H54 (cell line): ENCODE data around the gene LAMB3.

ENCODE experiments used
- DNase-seq: peaks from one replicate; pipeline ENCODE4 v3.0.0; 2011; ENCODE audit warnings: low spot score, mixed read lengths; ENCODE audit not compliant: insufficient read length
- FAIRE-seq: peaks from 3 replicates; lab custom pipeline; 2011; peaks lifted over from hg19 to GRCh38; lab: Jason Lieb, UNC
- POLR2A ChIP-seq: IDR thresholded peaks from 2 replicates; pipeline ENCODE4 v1.6.1; 2011; ENCODE audit warnings: low read depth, mild to moderate bottlenecking, low read length

The LAMB3 gene

DNA sequence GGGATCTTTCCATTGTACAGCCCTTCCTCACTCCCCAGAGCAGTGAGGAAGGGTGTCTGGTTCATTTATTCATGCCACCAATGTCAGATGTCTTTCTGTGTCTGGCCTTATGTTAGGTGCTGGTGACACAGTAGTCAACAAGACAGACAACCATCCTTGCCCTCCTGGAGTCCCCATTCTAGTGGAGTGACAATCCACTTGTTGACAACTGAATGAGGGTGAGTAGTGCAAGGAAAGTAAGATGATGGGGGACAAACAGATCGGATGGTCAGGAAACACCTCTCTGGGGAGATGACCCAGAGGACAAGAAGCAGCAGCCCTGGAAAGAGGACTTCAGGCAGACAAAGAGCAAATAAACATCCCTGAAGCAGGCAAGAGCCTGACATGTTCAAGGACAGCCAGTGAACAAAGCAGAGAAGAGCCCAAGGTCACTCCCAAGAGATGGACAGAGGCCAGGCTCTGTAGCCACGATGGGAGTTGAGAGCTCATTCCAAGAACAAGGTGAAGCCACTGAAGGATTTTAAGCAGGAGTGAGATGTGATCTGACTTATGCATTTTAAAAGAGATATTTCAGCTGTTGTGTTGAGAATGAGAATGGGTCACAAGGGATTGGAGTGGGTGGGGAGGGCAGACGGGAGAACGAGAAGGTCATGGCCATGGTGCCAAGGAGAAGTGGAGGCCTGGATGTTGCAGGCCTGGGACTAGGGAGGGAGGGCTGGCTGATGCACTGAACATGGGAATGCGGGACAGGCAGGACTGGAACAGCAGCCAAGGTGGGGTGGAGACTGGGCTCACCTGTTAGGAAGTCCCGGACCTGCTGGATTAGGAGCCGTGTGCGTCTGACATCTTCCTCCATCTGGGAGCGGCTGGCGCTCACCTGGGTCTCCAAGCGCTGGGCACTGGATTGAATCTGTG is 30.2 kb downstream of the LAMB3 start:
- DNase-seq (no peak), FAIRE-seq (no peak)
- TF ChIP-seq POLR2A, result no peak

GRCh38 chr1:209621286-209621685 is 30.9 kb downstream of the LAMB3 start:
- DNase-seq (no peak), FAIRE-seq (no peak)
- no peak for TF ChIP-seq POLR2A

DNA sequence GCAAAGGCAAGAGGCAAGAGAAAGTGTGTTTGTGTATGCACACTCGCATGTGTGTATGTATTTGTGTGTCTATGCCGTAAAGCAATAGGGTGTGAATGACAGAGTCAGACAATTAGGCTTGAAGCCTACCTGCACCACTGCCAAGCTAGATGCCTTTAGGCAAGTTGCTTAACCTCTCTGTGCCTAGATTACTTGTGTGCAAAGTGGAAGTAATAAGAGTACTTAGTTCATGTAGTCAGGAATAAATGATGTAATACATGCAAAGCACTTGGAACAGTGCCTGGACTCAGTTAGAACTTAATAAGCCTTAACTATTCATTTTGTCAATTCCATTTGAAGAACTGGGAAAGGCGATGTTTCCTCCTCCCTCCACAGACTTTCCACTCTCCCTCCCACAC is 31.7 kb downstream of the LAMB3 start:
- no peak for TF ChIP-seq POLR2A
- FAIRE-seq (no peak), DNase-seq (no peak)

DNA sequence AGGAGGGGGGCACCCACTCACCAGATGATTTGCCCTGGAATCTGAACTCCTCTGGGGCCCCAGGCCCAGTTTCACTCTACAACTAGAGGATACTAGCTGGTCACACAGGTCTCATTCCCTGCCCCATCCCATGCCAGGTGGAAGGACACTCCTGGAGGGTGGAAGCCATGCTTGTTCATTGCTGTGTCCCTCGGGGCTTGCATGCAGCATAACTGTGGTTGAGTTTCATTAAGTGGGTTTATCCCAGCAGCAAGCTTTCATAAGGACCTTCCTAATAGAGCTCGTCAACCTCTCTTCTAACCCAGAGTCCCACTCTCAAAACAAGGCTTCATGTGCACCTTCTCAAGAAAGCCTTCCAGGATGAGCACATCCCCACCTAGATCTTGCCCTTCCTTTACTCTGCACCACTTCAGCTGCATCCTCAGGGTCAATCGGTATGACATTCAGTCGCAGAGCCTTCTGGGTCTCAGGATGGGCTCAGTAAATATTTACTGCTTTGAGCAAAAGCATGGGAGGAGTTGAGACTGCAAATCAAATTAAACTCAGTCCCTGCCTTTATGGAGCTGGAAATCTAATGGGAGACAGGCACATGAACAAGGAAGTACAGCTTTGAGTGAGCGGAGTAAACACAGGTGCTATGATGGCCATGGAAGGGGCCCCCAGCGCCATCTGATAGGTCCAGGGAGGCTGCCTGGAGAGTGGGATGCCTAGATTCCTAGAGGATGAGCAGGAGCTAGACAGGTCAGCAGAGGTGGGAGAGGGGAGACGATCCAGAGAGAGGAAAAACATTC is 32.3 kb downstream of the LAMB3 start:
- TF ChIP-seq POLR2A, result no peak
- no peak for DNase-seq
- no peak for FAIRE-seq

DNA sequence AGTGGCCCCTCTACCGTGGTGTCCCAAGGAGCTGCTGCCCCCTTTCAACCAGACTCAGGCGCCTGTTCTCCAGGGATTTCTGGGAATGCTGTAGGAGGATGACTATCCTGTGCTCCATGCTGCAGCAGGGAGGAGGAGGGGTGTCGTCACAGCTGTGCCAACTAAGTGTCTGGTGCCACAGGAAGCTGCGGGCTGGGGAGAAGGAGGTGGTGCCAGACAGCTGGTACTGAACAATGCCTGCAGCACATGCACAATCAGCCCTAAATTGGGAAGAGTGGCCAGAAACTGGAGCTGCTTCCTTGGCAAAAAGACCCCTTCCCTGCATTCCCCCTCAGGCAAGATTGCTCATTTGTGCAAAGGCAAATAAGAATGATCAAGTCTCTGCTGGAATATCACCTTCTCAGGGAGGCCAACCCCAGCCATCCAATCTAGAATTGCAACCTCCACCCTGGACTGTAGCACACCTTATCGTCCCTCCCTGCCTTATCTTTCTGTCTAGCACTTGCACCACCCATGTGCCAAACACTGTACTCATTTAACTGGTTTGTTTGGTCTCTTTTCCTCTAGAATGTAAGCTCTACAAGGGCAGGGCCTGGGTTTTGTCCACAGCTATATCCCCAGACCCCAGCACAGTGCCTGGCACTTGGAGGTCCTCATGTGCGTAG is 33.3 kb downstream of the LAMB3 start:
- no peak for DNase-seq
- no peak for TF ChIP-seq POLR2A
- FAIRE-seq, result no peak

DNA sequence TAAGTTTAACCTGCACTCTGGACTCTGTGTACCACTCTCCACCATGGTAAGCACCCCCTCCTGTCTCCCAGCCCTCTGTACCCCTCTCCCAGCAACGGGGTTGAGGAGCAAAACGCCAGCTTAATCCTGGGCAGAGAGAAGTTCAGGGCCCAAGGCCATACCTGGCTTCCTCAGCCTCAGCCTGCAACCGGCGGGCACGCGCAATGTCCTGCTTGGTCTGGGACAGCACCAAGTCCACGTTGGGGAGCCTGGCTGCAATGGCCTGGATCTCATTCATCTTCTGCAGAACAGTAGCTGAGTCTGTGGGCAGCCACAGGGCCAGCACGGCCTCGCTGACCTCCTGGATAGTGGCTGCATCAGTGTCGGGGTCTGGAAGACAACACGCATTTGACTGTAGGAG is 33.9 kb downstream of the LAMB3 start:
- TF ChIP-seq POLR2A, result no peak
- FAIRE-seq (no peak), DNase-seq (no peak)

DNA sequence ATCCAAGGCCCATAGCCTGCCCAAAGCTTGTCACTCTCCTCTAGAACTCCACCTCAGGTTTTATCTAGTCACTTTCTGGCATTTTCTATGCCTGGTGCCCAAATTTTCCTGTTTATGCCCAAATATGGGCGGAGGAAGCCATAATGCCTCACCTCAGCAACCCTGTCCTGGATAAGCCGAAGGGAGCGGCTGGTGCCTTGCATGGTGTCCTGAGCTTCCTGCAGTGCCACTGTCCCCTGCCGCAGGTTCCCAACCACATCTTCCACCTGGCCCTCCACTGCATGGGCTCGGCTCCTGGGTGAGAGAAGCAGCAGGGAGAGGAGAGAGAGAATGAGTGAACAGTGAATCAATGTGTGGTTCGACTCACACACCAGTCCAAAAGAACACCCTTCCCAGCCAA is 34.5 kb downstream of the LAMB3 start:
- FAIRE-seq, result no peak
- no peak for DNase-seq
- no peak for TF ChIP-seq POLR2A

- no peak for FAIRE-seq
- no peak for TF ChIP-seq POLR2A
- no peak for DNase-seq
These were observed 35.1 kb downstream of the LAMB3 start for GRCh38 chr1:209617047-209617673.

- FAIRE-seq (no peak), DNase-seq (no peak)
- no peak for TF ChIP-seq POLR2A
These were observed 35.7 kb downstream of the LAMB3 start for GRCh38 chr1:209616366-209617046.

DNA sequence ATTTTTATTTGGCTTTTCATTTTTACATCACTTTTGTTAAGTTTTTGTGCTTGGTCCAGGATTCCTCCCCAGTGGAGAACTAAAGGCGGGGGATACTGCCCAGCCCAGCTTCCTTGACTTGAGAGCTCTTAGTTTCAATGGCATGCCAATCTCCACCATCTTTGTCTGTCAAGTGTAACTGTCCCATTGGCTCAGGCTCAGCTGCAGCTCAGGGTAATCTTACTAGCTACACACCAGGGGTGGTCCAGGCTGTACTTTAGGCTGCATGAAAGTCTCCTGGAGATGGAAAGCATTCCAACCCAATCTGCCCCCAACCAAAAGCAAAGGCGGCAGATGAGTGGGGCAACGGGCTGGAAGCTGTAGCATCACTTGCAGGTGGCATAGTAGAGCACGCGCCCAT is 37.3 kb downstream of the LAMB3 start:
- FAIRE-seq, result no peak

DNA sequence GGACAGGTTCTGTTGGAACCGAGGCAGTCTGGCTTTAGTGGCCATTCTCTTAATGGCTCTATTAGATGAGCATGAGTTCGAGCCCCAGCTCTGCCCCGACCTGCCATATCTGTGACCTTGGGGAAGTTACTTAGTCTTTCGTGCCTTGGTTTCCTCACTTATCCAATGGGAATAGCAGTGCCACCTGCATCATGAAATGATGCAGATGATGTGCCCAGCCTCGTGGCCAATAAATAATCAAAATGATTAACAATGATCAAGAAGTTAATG is 38.1 kb downstream of the LAMB3 start:
- FAIRE-seq, result no peak
- no peak for DNase-seq
- TF ChIP-seq POLR2A, result no peak

More for the DNA sequence above, 37.3 kb downstream of the LAMB3 start:
- DNase-seq, result no peak
- TF ChIP-seq POLR2A, result no peak

- no peak for FAIRE-seq
- no peak for TF ChIP-seq POLR2A
These were observed 38.6 kb downstream of the LAMB3 start for GRCh38 chr1:209613400-209614150.

More at GRCh38 chr1:209613400-209614150, 38.6 kb downstream of the LAMB3 start:
- DNase-seq, result no peak
